ENCODE measurements around the gene CPSF4L. TPM values are rescaled to one million over a fixed set of nuclear protein-coding genes. Genes with fewer than 3 reads are reported as not detected.

The CPSF4L gene
- not detected in 2 replicates for total RNA-seq

GRCh38 chr17:73261617-73261951, at the start of gene CPSF4L:
TSS of gene CPSF4L (minus strand) at chr17:73261880. CDS start at chr17:73261818, 62 bp downstream.

Other genes with a start within 250 kb of the CPSF4L start
- gene SLC39A11, start 169.2 kb downstream of the CPSF4L start, total RNA-seq: 37.9 and 45.7 TPM in 2 replicates
- under 0.01 TPM in 2 replicates for gene SSTR2, start 96.9 kb downstream of the CPSF4L start, total RNA-seq
- gene COG1, start 68.8 kb downstream of the CPSF4L start, total RNA-seq: 20.5 and 29.9 TPM in 2 replicates
- 27.0 and 54.2 TPM in 2 replicates for gene CDC42EP4, start 50.1 kb upstream of the CPSF4L start, total RNA-seq